ENCODE results near the gene RND3. TPM values are rescaled to one million over a fixed set of nuclear protein-coding genes. Genes with fewer than 3 reads are reported as not detected.
A peak's percentile ranks its signal among the peaks of the same experiment; 100 is the strongest.

RND3 gene
- total and polyA plus RNA-seq, 10 of the 15 experiments (the other 5 are each of a cell fraction or from before 2014, with no cell fraction given) = 0.38 to 18.3 (median 0.93) TPM

DNA sequence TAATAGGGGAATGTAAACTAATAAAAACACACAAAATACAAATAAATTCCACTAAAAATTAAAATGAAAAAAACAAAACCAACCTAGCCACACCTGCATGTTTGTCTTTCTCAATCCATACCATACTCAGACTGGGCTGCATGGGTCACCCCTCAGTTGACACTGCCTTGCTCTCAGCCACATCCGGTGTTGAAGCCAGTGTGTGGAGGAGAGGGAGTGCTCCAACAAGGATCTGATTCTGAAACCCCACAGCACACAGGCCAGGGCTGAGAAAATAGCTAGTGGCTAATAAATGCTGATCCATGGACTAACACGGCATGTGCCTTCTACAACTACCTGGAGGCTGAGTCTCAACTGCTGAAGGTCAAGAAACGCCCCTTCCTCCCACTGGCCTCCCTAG is 13.7 kb downstream of the RND3 start:
- no peaks in the 10 kb centered on the region for H3K4me1 ChIP-seq (ENCODE audit: control insufficient read depth, insufficient read depth, low read length)

More for the DNA sequence above, 13.7 kb downstream of the RND3 start:
- no peaks in the 10 kb centered on the region for H3K36me3 ChIP-seq (ENCODE audit: control insufficient read depth in 2 of 2, insufficient read depth in 2 of 2, low read length in 1 of 2)
- POLR2A ChIA-PET = interaction anchor here (7.0 kb wide), 1 partner anchor 12 kb away, joined by 45 read pairs; no protein-coding TSS in a partner anchor
- CTCF ChIA-PET = interaction anchor here (0.8 to 2.9 kb wide), 6 partner anchors 8 to 54 kb away, joined by 3 to 8 read pairs (median 4); no protein-coding TSS in a partner anchor
- TF ChIP-seq PAX5 (IDR thresholded peaks at IDR 0.05; ENCODE audit: borderline replicate concordance, low read depth, low read length) (no peak), CEBPB (IDR thresholded peaks at IDR 0.05; ENCODE audit: borderline replicate concordance in 1 of 2, low read depth in 2 of 2, low read length in 2 of 2) (no peak)
- TF ChIP-seq, protein P1, sequence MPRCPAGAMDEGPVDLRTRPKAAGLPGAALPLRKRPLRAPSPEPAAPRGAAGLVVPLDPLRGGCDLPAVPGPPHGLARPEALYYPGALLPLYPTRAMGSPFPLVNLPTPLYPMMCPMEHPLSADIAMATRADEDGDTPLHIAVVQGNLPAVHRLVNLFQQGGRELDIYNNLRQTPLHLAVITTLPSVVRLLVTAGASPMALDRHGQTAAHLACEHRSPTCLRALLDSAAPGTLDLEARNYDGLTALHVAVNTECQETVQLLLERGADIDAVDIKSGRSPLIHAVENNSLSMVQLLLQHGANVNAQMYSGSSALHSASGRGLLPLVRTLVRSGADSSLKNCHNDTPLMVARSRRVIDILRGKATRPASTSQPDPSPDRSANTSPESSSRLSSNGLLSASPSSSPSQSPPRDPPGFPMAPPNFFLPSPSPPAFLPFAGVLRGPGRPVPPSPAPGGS (IDR thresholded peaks at IDR 0.05; ENCODE audit: borderline replicate concordance, insufficient read depth, low read depth, low read length, poor library complexity, severe bottlenecking) = no peak
- TF ChIP-seq, protein P2, sequence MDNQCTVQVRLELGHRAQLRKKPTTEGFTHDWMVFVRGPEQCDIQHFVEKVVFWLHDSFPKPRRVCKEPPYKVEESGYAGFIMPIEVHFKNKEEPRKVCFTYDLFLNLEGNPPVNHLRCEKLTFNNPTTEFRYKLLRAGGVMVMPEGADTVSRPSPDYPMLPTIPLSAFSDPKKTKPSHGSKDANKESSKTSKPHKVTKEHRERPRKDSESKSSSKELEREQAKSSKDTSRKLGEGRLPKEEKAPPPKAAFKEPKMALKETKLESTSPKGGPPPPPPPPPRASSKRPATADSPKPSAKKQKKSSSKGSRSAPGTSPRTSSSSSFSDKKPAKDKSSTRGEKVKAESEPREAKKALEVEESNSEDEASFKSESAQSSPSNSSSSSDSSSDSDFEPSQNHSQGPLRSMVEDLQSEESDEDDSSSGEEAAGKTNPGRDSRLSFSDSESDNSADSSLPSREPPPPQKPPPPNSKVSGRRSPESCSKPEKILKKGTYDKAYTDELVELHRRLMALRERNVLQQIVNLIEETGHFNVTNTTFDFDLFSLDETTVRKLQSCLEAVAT (IDR thresholded peaks at IDR 0.05) = no peak
- no peaks in the 10 kb centered on the region; a peak in 1 of 4 replicates for H3K27me3 ChIP-seq (replicated peaks in 1 of 2; ENCODE audit: control insufficient read depth in 2 of 2, insufficient read depth in 2 of 2, low read length in 1 of 2)
- WGBS (ENCODE audit: insufficient coverage, insufficient replicate concordance, low lambda C conversion rate, missing lambda C conversion rate) = 34% methylated on average over 3 of the region's 3 CpGs
- FAIRE-seq (no peak), DNase-seq (ENCODE audit: low read depth, low spot score) (no peak), ATAC-seq (peak; percentile 18; the same call in 1 of the 3 replicates)
- H3K79me2 ChIP-seq (ENCODE audit: control insufficient read depth, insufficient read depth, low read length) = no peaks in the 10 kb centered on the region
- no peaks in the 10 kb centered on the region; the same call in 1 of the 2 replicates for H4K20me1 ChIP-seq (ENCODE audit: control insufficient read depth, insufficient read depth)
- no peak overlapping the region for H2AFZ ChIP-seq (ENCODE audit: control insufficient read depth, low read depth, low read length)
- no peak overlapping the region for H3K9ac ChIP-seq (ENCODE audit: control insufficient read depth, insufficient read depth, low read length)
- intact Hi-C loops (cut with micrococcal nuclease; ENCODE audit: unreplicated experiment) = loop anchor here (5.0 kb wide), 1 partner anchor 341 kb away; no protein-coding TSS in a partner anchor
- H3K27ac ChIP-seq (ENCODE audit: control insufficient read depth, insufficient read depth) = no peak overlapping the region
- no peaks in the 10 kb centered on the region for H3K9me3 ChIP-seq (replicated peaks; ENCODE audit: control insufficient read depth, insufficient read depth, low read length)
- RAD21 ChIA-PET (ENCODE audit: unreplicated experiment) = interaction anchor here (1.3 to 11.2 kb wide), 2 partner anchors 9 to 48 kb away, joined by 3 to 143 read pairs; no protein-coding TSS in a partner anchor
- in situ Hi-C loops (cut with MboI) = no loop called here
- no TSS peak for BruUV-seq (replicated peaks)
- SMC1A ChIA-PET (ENCODE audit: uncharacterized antibody, unreplicated experiment) = interaction anchor here (0.9 to 6.5 kb wide), 10 partner anchors 9 to 133 kb away, joined by 3 to 66 read pairs (median 6); no protein-coding TSS in a partner anchor
- H3K4me2 ChIP-seq (ENCODE audit: control insufficient read depth, insufficient read depth) = no peak overlapping the region
- H3K4me3 ChIP-seq = no peak overlapping the region
